GM18858 (cell line): ENCODE results near the gene CYP2R1.

ENCODE experiments used
- ATAC-seq: cut with Tn5 transposase; IDR thresholded peaks from one replicate; pipeline ENCODE4 v1.9.1; 2021; ENCODE audit not compliant: unreplicated experiment

The CYP2R1 gene

DNA sequence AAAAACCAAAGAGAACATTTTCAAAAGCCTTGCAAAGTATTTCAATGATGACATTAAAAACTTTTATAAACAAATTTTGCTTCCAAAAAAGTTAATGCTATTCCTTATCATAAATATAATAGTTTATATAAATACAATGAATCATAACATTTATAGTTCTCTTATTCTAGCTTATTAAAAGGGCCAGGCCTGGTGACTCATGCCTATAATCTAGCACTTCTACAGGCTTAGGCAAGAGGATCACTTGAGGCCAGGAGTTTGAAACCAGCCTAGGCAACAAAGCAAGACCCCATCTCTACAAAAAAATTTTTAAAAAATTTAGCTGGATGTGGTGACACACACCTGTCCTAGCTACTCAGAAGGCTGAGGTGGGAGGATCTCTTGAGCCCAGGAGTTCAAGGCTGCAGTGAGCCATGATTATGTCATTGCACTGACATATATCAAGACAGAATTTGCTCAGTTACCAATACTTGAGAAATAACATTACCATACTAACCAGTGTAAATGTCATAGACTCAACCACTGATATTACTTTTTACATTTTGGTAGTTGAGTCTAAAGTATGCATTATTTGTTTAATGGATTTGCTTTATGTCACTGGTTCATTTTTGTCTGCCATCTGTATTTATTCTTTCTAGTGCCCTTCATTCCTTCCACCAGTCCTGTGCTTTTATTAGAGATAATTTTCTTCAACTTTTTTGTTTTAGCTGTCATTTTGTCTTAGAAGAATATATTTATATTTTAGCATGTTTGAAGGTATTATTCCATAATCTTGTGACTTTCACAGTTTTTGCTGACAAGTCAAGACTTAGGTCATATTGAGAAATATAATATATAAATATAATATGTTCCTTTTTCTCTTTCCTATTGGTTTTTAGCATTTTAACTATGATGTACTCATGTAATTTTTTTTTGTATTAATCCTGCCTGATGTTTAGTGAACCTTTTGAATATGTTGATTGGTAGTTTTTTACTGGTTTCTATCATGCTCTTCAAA is 56.2 kb downstream of the CYP2R1 start:
- ATAC-seq, result no peak
